CD4-positive, alpha-beta T cell treated with Interleukin-15 for 4 hours (primary cell): ENCODE data around the gene OSCAR.

Source experiments
- DNase-seq: peaks from one replicate; pipeline ENCODE4 v3.0.0-alpha.2; 2020; ENCODE audit warnings: low spot score

Gene OSCAR

DNA sequence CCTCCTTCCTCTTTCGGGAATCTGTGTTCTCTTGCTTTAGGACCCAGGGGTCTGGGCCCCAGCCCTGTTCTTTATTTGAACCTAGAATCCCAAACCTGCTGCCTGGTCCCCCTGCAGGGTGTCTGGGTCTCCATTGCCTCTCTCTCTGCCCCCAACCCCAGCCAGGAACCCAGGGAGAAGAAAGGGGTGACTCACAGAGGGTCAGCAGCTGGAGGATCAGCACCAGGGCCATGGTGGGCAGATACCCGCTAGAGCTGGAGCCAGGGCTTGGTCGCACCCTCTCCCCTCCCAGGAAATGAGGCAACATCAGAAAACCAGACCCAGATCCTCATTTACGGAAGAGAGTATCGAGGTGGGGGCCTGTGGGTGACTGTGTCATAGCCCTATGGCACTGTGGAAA, at the start of gene OSCAR:
TSS of gene OSCAR (minus strand) at position 243 of the 400 bp plus-strand sequence. CDS start at position 232, 11 bp downstream.
- no peak for DNase-seq

DNA sequence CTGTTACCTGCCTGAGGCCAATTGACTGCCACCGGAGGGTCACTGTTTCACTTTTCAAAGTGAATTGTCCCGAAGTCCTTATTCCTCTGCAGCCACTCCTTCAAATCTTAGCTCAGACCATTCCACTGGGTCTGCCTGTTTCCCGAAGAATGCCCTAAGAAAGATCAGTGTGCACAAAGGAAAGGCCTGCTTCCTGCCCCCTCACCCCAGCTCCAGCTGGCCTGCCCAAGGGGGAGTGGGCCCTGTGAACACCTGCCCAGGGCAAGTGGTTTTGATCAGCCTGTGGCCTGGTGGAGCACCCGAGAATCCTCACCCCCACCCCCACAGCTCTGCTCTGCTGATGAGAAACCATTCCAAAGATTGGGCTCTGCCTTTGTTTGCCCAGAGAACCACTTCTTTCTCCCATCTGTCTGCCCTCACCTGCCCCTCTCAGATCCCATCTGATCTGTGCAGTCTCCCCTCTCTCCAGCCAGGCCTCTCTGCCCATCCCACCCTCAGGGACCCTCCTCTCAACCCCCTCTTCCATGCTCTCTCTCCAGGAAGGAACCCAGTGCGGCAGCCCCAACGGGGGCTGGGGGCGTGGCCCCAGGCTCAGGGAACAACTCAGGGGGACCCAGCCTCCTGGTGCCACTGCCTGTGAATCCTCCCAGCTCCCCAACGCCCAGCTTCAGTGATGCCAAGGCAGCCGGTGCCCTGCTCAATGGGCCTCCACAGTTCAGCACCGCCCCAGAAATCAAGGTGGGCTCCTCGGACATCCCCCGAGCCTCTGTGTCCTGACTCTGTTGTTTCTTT, 48.6 kb upstream of the OSCAR start:
- no peak for DNase-seq

DNA sequence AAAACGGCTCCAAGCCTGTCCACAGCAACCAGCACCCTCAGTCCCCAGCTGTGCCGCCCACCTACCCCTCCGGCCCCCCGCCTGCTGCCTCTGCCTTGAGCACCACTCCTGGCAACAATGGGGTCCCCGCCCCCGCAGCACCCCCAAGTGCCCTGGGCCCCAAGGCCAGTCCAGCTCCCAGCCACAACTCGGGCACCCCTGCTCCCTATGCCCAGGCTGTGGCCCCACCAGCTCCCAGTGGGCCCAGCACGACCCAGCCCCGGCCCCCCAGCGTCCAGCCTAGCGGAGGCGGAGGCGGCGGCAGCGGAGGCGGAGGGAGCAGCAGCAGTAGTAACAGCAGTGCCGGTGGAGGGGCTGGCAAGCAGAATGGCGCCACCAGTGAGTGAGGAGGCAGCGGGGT, 47.6 kb upstream of the OSCAR start:
- no peak for DNase-seq

GRCh38 chr19:54147676-54148075, 47.1 kb upstream of the OSCAR start:
- no peak for DNase-seq

GRCh38 chr19:54145541-54146158, 45.0 kb upstream of the OSCAR start:
- DNase-seq, result no peak

DNA sequence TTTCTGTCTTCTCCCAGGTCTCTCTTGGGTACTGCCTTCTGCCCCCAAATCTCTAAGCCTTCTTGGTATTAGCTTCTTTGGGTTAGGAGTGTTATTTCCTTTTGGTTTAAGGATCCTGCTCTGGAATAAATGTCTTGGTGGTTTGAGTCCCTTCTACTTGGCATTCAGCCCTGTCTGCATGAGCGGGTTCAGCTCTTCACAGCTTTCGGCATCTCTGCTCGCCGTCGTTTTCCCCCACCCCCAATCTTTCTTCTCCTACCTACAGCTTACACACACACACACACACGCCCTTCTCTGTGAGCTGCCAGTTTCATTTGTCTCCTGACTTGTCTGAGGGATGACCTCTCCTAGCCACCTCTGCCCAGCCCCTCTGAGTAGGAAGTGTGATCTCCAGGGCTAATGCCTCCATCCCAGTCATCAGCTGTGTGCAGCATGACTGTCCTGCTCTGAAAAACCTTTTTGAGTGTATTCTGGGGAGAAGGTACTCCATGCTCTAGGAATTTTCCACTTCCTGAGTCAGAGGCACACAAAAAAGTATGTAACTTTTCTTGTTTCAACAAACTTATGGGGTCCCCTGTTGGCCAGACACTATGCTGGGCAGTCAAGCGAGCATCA, 41.7 kb upstream of the OSCAR start:
- no peak for DNase-seq

DNA sequence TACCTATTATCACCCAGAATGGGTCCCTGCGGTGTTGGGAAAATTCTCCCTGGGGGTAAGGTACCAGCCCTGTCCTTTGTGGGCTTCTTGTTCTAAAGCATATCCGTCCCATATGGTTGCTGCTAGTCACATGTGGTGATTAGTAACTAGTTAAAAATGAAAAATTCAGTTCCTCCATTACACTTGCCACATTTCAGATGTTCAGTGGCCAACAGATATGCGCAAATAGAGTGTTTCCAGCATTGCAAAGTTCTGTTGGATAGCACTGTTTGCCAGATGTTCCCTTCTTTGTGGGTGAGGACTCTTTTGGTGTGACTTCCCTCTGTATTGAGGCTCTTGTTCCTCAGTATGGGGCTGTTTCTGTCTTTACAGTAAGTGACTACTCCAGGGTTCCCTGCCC, 40.8 kb upstream of the OSCAR start:
- DNase-seq, result no peak

- DNase-seq, result no peak
These were observed 38.1 kb upstream of the OSCAR start for GRCh38 chr19:54138489-54139256.

GRCh38 chr19:54137699-54138488, 37.3 kb upstream of the OSCAR start, which contains the start of gene CNOT3:
TSS of gene CNOT3 (plus strand) at chr19:54137762. CDS start at chr19:54142979, 5,217 bp downstream.
- DNase-seq, result peak; percentile 17

- peak; percentile 100 for DNase-seq
These were observed 36.5 kb upstream of the OSCAR start for GRCh38 chr19:54136864-54137698.

DNA sequence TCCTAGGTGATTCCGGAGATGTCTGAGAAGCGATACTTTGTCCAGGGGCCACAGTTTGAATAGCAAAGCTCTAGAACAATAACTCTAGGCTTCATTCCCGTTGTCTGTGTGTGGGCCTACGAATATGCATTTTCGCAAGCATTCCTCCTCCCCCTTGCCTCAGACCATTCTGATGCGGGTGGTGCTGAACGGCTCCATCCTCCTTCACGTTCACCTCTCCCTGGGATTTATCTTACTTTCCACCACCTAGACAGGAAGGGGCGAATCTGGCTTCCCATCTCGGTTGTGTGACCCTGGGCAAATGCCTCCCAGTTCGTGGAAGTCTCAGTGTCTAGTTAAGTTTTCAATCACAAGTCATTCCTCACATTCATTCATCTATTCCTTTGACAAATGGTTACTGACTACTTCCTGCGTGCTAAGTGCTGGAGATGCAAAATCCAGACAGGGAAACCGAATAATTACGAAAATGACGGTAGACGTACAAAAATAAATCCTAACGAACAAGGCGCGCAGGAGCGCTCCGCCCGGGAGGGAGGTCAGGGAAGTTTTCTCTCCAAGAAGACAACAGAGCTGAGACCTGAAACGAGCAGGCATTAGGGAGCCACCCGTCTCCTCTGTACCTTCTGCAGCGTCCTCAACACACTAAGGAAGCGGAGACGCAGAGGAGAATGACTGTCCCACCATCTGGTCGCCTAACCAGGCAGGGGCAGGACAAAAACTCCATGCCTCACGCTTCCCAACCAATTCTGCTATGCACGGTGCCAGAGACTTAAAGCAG, 35.7 kb upstream of the OSCAR start:
- DNase-seq, result no peak

- DNase-seq, result no peak
These were observed 33.5 kb upstream of the OSCAR start for GRCh38 chr19:54133957-54134590.

GRCh38 chr19:54133312-54133956, 32.8 kb upstream of the OSCAR start:
- DNase-seq, result no peak

- no peak for DNase-seq
These were observed 29.0 kb upstream of the OSCAR start for GRCh38 chr19:54129617-54129996.

GRCh38 chr19:54128796-54129616, 28.4 kb upstream of the OSCAR start:
- no peak for DNase-seq

GRCh38 chr19:54128441-54128725, 27.8 kb upstream of the OSCAR start:
- no peak for DNase-seq

- DNase-seq, result no peak
These were observed 27.3 kb upstream of the OSCAR start for GRCh38 chr19:54127688-54128440.
